GM12878 (cell line): Measurements from ENCODE around the gene ASGR2. TPM values are rescaled to one million over a fixed set of nuclear protein-coding genes. Genes with fewer than 3 reads are reported as not detected.

Experiments
- ATAC-seq: fragments of 200-7000 bp; cut with Tn5 transposase; 3 replicates; pipeline ENCODE4 v1.9.1; 2020; ENCODE audit warnings: mild to moderate bottlenecking, moderate library complexity
- BruUV-seq: library from RNA; stranded (reverse); fragments of 400-500 nt; replicated peaks from 2 replicates; lab custom pipeline; 2021; lab: Mats Ljungman, UMichigan
- CTCF ChIA-PET: fragments of 300-600 bp; sonication (Branson Sonifier 250); formaldehyde crosslinking; extraction: SDS; loops from one replicate; lab custom pipeline; 2021; ENCODE audit warnings: inconsistent platforms; lab: Yijun Ruan, JAX
- POLR2A ChIA-PET: fragments of 350-600 bp; formaldehyde crosslinking; extraction: SDS; loops from one replicate; lab custom pipeline; 2021; ENCODE audit warnings: inconsistent platforms; lab: Charles Lee
- RAD21 ChIA-PET: fragments of 300-600 bp; sonication (Branson Sonifier 250); formaldehyde crosslinking; loops from one replicate; lab custom pipeline; 2023; ENCODE audit warnings: antibody characterized with exemption; ENCODE audit not compliant: unreplicated experiment; lab: Charles Lee
- SMC1A ChIA-PET: fragments of 300-600 bp; sonication (Branson Sonifier 250); formaldehyde crosslinking; loops from one replicate; lab custom pipeline; 2023; ENCODE audit not compliant: unreplicated experiment, uncharacterized antibody; lab: Charles Lee
- DNase-seq: peaks from one replicate; pipeline ENCODE4 v3.0.0-alpha.2; 2011; ENCODE audit warnings: low read depth, low spot score
- FAIRE-seq: peaks from 3 replicates; lab custom pipeline; 2011; peaks lifted over from hg19 to GRCh38; lab: Jason Lieb, UNC
- H2AFZ ChIP-seq: 2 replicates; pipeline ENCODE4 v1.6.0; 2011; ENCODE audit warnings: low read depth, low read length, control low read depth; ENCODE audit not compliant: control insufficient read depth
- H3K27ac ChIP-seq: 2 replicates; pipeline ENCODE4 v1.5.1; 2011; ENCODE audit warnings: control low read depth; ENCODE audit not compliant: control insufficient read depth, insufficient read depth
- H3K27me3 ChIP-seq, 2 experiments: replicated peaks in 1 of 2; 2 replicates each; pipeline versions ENCODE4 v1.6.0 to v1.6.1; 2011; ENCODE audit warnings: low read length in 1 of 2; ENCODE audit not compliant: control insufficient read depth in 2 of 2, insufficient read depth in 2 of 2
- H3K36me3 ChIP-seq, 2 experiments: 2 replicates each; pipeline ENCODE4 v1.5.1; 2011; ENCODE audit warnings: low read length in 1 of 2; ENCODE audit not compliant: control insufficient read depth in 2 of 2, insufficient read depth in 2 of 2
- H3K4me1 ChIP-seq: 2 replicates; pipeline ENCODE4 v1.6.1; 2011; ENCODE audit warnings: mild to moderate bottlenecking, low read length, moderate library complexity, mixed read lengths; ENCODE audit not compliant: control insufficient read depth, insufficient read depth
- H3K4me2 ChIP-seq: 2 replicates; pipeline ENCODE4 v1.6.0; 2011; ENCODE audit warnings: control low read depth; ENCODE audit not compliant: control insufficient read depth, insufficient read depth
- H3K4me3 ChIP-seq: fragments of 200-600 bp; sonication (generic); 2 replicates; pipeline ENCODE4 v1.5.1; 2016
- H3K79me2 ChIP-seq: 2 replicates; pipeline ENCODE4 v1.6.0; 2011; ENCODE audit warnings: low read length; ENCODE audit not compliant: control insufficient read depth, insufficient read depth
- H3K9ac ChIP-seq: 2 replicates; pipeline ENCODE4 v1.8.0; 2011; ENCODE audit warnings: low read length, control low read depth, mixed read lengths; ENCODE audit not compliant: control insufficient read depth, insufficient read depth
- H3K9me3 ChIP-seq: replicated peaks from 3 replicates; pipeline ENCODE4 v1.5.1; 2011; ENCODE audit warnings: mild to moderate bottlenecking, low read length; ENCODE audit not compliant: control insufficient read depth, insufficient read depth
- H4K20me1 ChIP-seq: 2 replicates; pipeline ENCODE4 v1.6.0; 2011; ENCODE audit not compliant: control insufficient read depth, insufficient read depth
- ATF7 ChIP-seq: fragments of 450-650 bp; IDR thresholded peaks from 2 replicates; pipeline ENCODE4 v1.6.1; 2016; ENCODE audit warnings: low read depth, mild to moderate bottlenecking
- BHLHE40 ChIP-seq, 2 experiments: fragments of 450-650 bp in 1 of 2; IDR thresholded peaks; 2 replicates each; pipeline ENCODE4 v1.6.1; 2011 to 2017; ENCODE audit warnings: low read depth in 2 of 2, borderline replicate concordance in 1 of 2, improper control_type of control experiment in 1 of 2, low read length in 1 of 2, mild to moderate bottlenecking in 1 of 2
- CHD4 ChIP-seq: fragments of 200-600 bp; sonication (generic); IDR thresholded peaks from 2 replicates; pipeline ENCODE4 v1.6.1; 2016; ENCODE audit warnings: mild to moderate bottlenecking
- CREB1 ChIP-seq: IDR thresholded peaks from 2 replicates; pipeline ENCODE4 v1.6.1; 2012; ENCODE audit warnings: low read depth, mild to moderate bottlenecking, inconsistent platforms
- EGR1 ChIP-seq, 2 experiments: IDR thresholded peaks; 1 replicate in 1 of 2; 2 replicates in 1 of 2; pipeline ENCODE4 v1.6.1; 2011 to 2012; ENCODE audit warnings: low read depth in 2 of 2, low read length in 2 of 2, borderline replicate concordance in 1 of 2, mild to moderate bottlenecking in 1 of 2, moderate library complexity in 1 of 2
- SMAD1 ChIP-seq: fragments of 450-650 bp; IDR thresholded peaks from 2 replicates; pipeline ENCODE4 v1.6.1; 2018; ENCODE audit warnings: mild to moderate bottlenecking, low read depth; ENCODE audit not compliant: partially characterized antibody
- TARDBP ChIP-seq: IDR thresholded peaks from 2 replicates; pipeline ENCODE4 v1.6.1; 2016; ENCODE audit warnings: borderline replicate concordance
- YBX1 ChIP-seq: fragments of 450-650 bp; IDR thresholded peaks from 2 replicates; pipeline ENCODE4 v1.6.1; 2016; ENCODE audit warnings: antibody characterized with exemption
- WGBS: methylation state at CpG from one replicate; pipeline ENCODE4 v1.1.6; 2016; ENCODE audit warnings: low lambda C conversion rate; ENCODE audit not compliant: insufficient replicate concordance, insufficient coverage; ENCODE audit errors: missing lambda C conversion rate; 5-methylcytosine and 5-hydroxymethylcytosine counted together
- in situ Hi-C: fragments of 300-500 bp; cut with MboI; formaldehyde crosslinking; loops from 9 replicates; pipeline ENCODE4 v1.14.3; 2018; ENCODE audit warnings: mixed read lengths
- intact Hi-C: fragments of 100-400 bp; cut with micrococcal nuclease; formaldehyde crosslinking; loops from one replicate; pipeline ENCODE4 v1.14.2; 2022; ENCODE audit not compliant: unreplicated experiment
- polyA plus RNA-seq, 11 experiments: library from polyadenylated mRNA; depleted of rRNA in 4 of 11; unstranded in 6 of 11; stranded (reverse) in 5 of 11; fragments of >200 nt; fragmentation: Nextera tagmentation in 4 of 11; fragmentation: Illumina TruSeq in 1 of 11; extraction: Ambion mirVana in 4 of 11; extraction: Trizol in 1 of 11; gene quantifications; 1 replicate in 1 of 11; 2 replicates in 10 of 11; pipeline versions ENCODE4 v1.2.1 to v1.2.3, GENCODE V29; 2011 to 2016; ENCODE audit warnings: inconsistent platforms in 2 of 11, missing spikeins in 2 of 11, low read depth in 1 of 11
- total RNA-seq, 4 experiments: library from RNA; depleted of rRNA in 3 of 4; stranded (reverse); fragments of >200 nt in 3 of 4; fragmentation: Illumina TruSeq in 1 of 4; extraction: Trizol in 1 of 4; gene quantifications; 2 replicates each; pipeline versions ENCODE4 v1.2.1 to v1.2.3, GENCODE V29; 2013 to 2021

ASGR2 gene
- total and polyA plus RNA-seq, 10 of the 15 experiments (the other 5 are each of a cell fraction or from before 2014, with no cell fraction given) = not detected

DNA sequence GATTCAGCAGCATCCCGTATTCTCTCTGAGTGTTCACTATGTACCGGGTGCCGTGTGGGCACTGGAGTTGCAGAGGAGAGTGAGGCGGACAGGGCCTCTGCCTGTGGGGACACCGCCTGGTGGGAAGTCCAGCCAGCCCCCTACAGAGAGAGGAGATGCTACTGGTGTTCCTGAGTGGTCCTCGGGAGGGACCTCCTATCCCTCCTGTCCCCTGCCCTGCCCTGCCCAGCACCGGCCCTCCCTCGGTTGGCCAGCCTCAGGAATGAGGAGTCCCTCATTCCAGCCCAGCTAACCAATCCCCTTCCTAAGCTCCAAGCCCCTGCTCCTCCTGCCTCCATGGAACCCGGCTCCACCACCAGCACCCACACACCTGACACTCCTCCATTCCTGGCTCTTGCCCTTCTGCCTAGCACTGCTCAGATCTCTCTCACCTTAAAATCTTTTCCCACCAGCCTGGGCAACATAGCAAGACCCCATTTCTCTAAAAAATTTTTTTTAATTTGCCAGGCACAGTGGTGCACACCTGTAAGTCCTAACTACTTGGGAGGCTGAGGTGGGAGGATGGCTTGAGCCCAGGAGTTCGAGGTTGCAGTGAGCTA, 2.0 kb downstream of the ASGR2 start (continued):
- TF ChIP-seq BHLHE40 (IDR thresholded peaks at IDR 0.05; ENCODE audit: borderline replicate concordance in 1 of 2, low read depth in 2 of 2, low read length in 1 of 2) = no peak

GRCh38 chr17:7111784-7112509, 2.7 kb downstream of the ASGR2 start:
- Histone ChIP-seq H4K20me1 (no peaks in the 10 kb centered on the region), H3K4me3 (no peak overlapping the region), H3K4me2 (no peak overlapping the region)
- RAD21 ChIA-PET = no interaction called here
- CTCF ChIA-PET = interaction anchor here (0.6 to 1.5 kb wide), 5 partner anchors 10 to 61 kb away, joined by 3 to 6 read pairs (median 3); no protein-coding TSS in a partner anchor
- no peak for TF ChIP-seq SMAD1
- no peak for TF ChIP-seq TARDBP
- no peak for TF ChIP-seq EGR1 (IDR thresholded peaks at IDR 0.05; ENCODE audit: borderline replicate concordance in 1 of 2, low read depth in 2 of 2, low read length in 2 of 2)
- no peak for TF ChIP-seq CREB1
- no peak for TF ChIP-seq YBX1
- no peak for TF ChIP-seq ATF7
- TF ChIP-seq CHD4 = no peak
- TF ChIP-seq, all 136 proteins: peak for 0
- H3K79me2 ChIP-seq = no peaks in the 10 kb centered on the region
- no peak for DNase-seq
- H3K4me1 ChIP-seq = peaks cover 7% of the 10 kb centered on the region
- POLR2A ChIA-PET = interaction anchor here (0.6 kb wide), 1 partner anchor 884 kb away, joined by 3 read pairs; no protein-coding TSS in a partner anchor
- no peaks in the 10 kb centered on the region for H3K9me3 ChIP-seq
- intact Hi-C loops = no loop called here
- H2AFZ ChIP-seq = no peak overlapping the region
- no peak overlapping the region for H3K27ac ChIP-seq
- 38% methylated on average over 11 of the region's 12 CpGs for WGBS
- no peak overlapping the region for H3K9ac ChIP-seq
- no peak for ATAC-seq
- in situ Hi-C loops = no loop called here
- no peaks in the 10 kb centered on the region for H3K36me3 ChIP-seq
- SMC1A ChIA-PET = interaction anchor here (1.0 kb wide), 1 partner anchor 48 kb away, joined by 3 read pairs; no protein-coding TSS in a partner anchor
- H3K27me3 ChIP-seq = no peaks in the 10 kb centered on the region
- no peak for FAIRE-seq
- no TSS peak for BruUV-seq
